GM12872 (cell line): ENCODE measurements around the gene LPP.

Experiments used
- TF ChIP-seq, protein P1 (sequence below): IDR thresholded peaks from 3 replicates; pipeline ENCODE4 v1.5.1; 2011; ENCODE audit warnings: low read depth, mild to moderate bottlenecking, low read length, moderate library complexity; ENCODE audit not compliant: insufficient read depth

Gene LPP

DNA sequence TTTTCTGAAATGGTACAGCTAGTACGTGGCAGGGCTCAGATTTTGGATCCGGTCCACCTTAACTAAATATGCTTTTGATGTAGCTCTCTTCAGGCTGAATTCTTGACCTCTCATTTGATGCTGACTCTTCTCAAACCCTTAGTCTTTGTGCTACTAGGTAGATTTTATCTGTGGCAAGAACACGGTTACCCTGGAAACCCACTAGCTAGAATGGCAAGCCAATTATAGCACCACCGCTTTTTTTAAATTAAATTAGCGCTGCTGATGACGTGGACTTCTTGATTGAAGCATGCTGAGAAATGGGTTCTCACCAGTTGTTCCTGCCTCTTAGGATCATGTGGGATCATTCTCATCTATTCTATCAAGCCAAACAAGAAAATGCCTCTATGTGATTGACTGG, 421.5 kb downstream of the LPP start:
- TF ChIP-seq, protein P1, sequence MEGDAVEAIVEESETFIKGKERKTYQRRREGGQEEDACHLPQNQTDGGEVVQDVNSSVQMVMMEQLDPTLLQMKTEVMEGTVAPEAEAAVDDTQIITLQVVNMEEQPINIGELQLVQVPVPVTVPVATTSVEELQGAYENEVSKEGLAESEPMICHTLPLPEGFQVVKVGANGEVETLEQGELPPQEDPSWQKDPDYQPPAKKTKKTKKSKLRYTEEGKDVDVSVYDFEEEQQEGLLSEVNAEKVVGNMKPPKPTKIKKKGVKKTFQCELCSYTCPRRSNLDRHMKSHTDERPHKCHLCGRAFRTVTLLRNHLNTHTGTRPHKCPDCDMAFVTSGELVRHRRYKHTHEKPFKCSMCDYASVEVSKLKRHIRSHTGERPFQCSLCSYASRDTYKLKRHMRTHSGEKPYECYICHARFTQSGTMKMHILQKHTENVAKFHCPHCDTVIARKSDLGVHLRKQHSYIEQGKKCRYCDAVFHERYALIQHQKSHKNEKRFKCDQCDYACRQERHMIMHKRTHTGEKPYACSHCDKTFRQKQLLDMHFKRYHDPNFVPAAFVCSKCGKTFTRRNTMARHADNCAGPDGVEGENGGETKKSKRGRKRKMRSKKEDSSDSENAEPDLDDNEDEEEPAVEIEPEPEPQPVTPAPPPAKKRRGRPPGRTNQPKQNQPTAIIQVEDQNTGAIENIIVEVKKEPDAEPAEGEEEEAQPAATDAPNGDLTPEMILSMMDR: no peak

DNA sequence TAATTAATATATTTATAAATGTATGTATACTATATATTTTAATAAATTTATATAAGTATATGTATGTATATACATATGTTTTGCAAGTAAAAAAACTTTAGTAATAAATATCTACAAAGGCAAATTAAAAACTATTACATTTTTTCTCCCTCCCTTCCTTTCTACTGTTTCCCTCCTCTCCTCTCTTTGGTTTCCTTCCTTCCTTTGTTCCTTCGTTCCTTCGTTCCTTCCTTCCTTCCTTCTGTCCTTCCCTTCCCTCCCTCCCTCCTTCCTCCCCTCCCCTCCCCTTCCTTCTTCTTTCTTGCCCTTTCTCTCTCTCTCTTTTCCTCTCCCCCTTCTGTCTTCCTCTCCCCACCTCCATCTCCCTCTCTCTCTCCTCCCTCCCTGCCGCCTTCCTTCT, 423.6 kb downstream of the LPP start:
- TF ChIP-seq, protein P1: no peak

DNA sequence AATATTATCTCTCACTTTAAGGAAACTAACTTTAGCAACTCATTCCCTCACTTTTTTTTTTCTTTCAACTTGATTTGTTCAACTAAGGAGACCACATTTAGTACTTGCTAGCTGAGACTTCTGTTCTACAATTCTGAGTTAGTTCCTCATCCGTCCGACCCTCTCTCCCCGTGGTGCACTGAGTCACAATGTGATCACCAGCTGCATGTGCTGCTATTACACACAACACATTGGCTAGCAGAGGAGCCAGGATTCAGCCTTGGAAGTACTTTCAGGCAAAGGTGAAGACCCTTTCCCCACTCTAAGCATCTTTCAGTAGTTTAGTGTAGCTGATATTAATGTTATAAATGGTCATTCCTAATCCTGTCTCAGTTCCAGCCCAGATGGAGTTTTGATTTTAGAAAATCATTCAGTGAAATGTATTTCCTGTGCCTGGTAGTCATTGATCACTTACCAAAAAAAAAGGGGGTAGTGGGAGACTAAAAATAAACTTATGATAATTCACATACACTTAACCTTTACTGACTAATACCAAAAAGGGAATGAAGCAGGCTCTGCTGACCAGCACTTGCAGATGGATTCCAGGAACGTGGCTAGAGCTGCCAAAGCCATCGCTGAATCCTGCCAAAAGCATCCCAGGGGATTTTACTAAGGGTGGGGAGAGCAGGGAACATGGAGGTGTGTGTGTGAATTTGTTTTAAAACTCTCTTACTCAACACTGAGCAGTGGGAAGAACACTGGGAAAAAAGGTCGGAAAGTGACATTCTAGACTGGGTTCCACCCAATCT, 424.8 kb downstream of the LPP start:
- TF ChIP-seq, protein P1: no peak

DNA sequence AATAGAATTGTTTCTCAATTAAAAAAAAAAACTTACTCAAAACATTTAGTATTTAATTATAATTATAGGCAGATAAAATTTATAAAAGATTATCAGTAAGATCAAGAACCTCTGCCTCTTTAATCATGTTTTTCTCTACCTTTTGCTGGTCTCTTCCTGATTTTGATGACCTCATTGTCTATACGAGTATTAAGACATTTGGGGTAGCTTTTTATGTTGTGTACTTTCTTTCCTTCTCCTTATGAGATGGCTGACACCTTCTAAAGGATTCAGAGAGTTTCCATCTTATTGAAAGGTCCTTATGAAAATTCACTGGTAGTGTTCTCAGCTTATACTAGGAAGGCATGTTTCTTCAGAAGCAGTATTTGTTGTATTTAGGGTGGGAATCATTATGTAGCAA, 426.3 kb downstream of the LPP start:
- TF ChIP-seq, protein P1: no peak

DNA sequence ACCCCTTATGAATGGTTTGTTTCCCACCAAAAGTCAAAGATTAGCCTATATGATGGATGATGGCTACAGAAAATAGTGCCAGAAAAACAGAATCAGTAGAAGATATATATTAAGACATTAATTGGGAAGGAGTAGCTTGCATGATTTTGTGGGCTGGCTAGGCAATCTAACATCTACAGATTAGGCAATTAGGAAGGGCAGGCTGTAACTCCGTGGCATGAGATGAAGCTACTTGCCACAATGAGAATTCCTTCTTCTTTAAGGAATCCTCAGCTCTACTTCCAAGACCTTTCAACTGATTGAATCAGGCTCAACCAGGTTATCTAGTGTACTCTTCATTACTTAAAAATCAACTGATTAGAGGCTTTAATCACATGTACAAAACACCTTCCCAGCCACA, 426.7 kb downstream of the LPP start:
- TF ChIP-seq, protein P1: no peak

DNA sequence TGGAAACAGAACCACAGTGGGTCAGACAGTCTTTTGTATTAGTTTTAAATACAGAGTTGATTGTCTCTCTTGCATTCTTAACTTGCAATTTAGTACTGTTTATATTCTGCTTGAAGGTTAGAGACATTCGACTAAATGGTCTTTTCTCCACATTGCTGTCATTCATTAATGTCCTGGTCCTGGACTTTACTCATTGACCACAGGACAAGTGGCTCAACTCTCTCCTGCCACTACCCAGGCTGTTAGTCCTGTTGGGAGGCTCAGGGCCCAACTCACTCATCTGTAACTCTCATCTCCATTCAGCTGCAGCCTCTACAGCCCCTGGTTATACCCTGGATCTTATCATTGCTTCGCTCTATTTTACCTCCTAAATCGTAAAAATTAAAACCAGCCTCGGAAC, 427.4 kb downstream of the LPP start:
- TF ChIP-seq, protein P1: no peak

DNA sequence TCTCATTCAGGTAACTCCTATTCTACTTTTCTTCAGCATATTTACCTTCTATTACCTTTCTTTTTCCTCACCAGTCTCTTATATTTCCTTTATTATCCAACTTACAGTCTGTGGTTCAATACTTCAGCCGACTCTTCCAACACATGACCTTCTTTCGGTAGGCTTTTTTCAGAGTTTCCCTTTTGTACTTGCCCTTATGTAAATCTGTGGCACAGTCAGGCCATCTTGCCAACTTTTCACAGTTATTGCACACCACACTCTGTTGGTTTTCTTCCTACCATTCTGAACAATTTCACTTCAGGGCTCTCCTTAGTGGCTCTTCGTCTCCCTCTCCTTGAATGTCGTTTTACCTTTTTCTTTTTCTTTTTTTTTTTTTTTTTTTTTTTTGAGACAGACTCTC, 427.8 kb downstream of the LPP start:
- TF ChIP-seq, protein P1: no peak
